Sigmoid colon (tissue), 7 donors: ENCODE results near the gene GPSM3. TPM values are rescaled to one million over a fixed set of nuclear protein-coding genes. Genes with fewer than 3 reads are reported as not detected.
"Not testable (repeated sequence)": the region's sequence is repeated elsewhere in the genome, so short reads cannot be mapped to it uniquely, and the experiment has no call there.

Experiments used
- DNase-seq: peaks from one replicate; pipeline ENCODE4 v3.0.0-alpha.2; 2019
- H3K27ac ChIP-seq, 4 donors: fragments of 200-600 bp; sonication (generic); one replicate each; pipeline ENCODE4 v1.5.1; 2016 to 2019; ENCODE audit warnings: mild to moderate bottlenecking in 1 of 4
- H3K27me3 ChIP-seq, 3 donors: fragments of 200-600 bp; sonication (generic); one replicate each; pipeline ENCODE4 v1.5.1; 2019; ENCODE audit warnings: mild to moderate bottlenecking in 1 of 3
- H3K36me3 ChIP-seq, 4 donors: fragments of 200-600 bp; sonication (generic); one replicate each; pipeline ENCODE4 v1.5.1; 2016 to 2019
- H3K4me1 ChIP-seq, 4 donors: fragments of 200-600 bp; sonication (generic); one replicate each; pipeline ENCODE4 v1.5.1; 2017 to 2019
- H3K4me3 ChIP-seq, 4 donors: fragments of 200-600 bp; sonication (generic); one replicate each; pipeline ENCODE4 v1.5.1; 2017 to 2019; ENCODE audit warnings: mild to moderate bottlenecking in 2 of 4, moderate library complexity in 1 of 4
- H3K9me3 ChIP-seq, 4 donors: fragments of 200-600 bp in 3 of 4; sonication (generic) in 3 of 4; one replicate each; pipeline versions ENCODE4 v1.5.1 to v1.6.1; 2013 to 2019
- CTCF ChIP-seq, 4 experiments: fragments of 450-650 bp in 3 of 4; fragments of 200-600 bp in 1 of 4; IDR thresholded peaks; one replicate each; pipeline ENCODE4 v1.5.1; 2016 to 2019; ENCODE audit warnings: antibody characterized with exemption in 4 of 4, mild to moderate bottlenecking in 3 of 4, moderate library complexity in 2 of 4
- EP300 ChIP-seq, 4 donors: sonication (generic); formaldehyde crosslinking; IDR thresholded peaks; one replicate each; pipeline ENCODE4 v1.6.1; 2017; ENCODE audit warnings: antibody characterized with exemption in 4 of 4
- POLR2A ChIP-seq, 2 donors: fragments of 450-650 bp; IDR thresholded peaks; one replicate each; pipeline ENCODE4 v1.6.1; 2016; ENCODE audit warnings: antibody characterized with exemption in 2 of 2, mild to moderate bottlenecking in 2 of 2, moderate library complexity in 2 of 2
- POLR2AphosphoS5 ChIP-seq, 4 donors: sonication (generic); formaldehyde crosslinking; IDR thresholded peaks; one replicate each; pipeline ENCODE4 v1.6.1; 2017; ENCODE audit warnings: antibody characterized with exemption in 4 of 4
- WGBS, 2 donors: extraction: QIAGEN DNeasy Blood & Tissue Kit; methylation state at CpG; one replicate each; pipeline ENCODE4 v1.1.7; 2013; 5-methylcytosine and 5-hydroxymethylcytosine counted together
- intact Hi-C: fragments of 100-400 bp; cut with DNase I; formaldehyde crosslinking; loops from one replicate; pipeline ENCODE4 v1.15.1; 2023
- polyA plus RNA-seq, 3 donors: library from polyadenylated mRNA; stranded (reverse); fragments of 200-250 nt; gene quantifications; one replicate each; pipeline ENCODE4 v1.2.3, GENCODE V29; 2013
- total RNA-seq, 4 donors: library from RNA; depleted of rRNA; stranded (reverse); fragments of >200 nt; gene quantifications; one replicate each; pipeline ENCODE4 v1.1.0, GENCODE V29; 2016
- donor health status: healthy with polysubstance abuse.
- donor health status: Bipolar disorder and iron deficiency.
- donor health status: healthy.

GPSM3 gene
- total and polyA plus RNA-seq, 7 donors = 5.0 to 56.2 (median 13.3) TPM

DNA sequence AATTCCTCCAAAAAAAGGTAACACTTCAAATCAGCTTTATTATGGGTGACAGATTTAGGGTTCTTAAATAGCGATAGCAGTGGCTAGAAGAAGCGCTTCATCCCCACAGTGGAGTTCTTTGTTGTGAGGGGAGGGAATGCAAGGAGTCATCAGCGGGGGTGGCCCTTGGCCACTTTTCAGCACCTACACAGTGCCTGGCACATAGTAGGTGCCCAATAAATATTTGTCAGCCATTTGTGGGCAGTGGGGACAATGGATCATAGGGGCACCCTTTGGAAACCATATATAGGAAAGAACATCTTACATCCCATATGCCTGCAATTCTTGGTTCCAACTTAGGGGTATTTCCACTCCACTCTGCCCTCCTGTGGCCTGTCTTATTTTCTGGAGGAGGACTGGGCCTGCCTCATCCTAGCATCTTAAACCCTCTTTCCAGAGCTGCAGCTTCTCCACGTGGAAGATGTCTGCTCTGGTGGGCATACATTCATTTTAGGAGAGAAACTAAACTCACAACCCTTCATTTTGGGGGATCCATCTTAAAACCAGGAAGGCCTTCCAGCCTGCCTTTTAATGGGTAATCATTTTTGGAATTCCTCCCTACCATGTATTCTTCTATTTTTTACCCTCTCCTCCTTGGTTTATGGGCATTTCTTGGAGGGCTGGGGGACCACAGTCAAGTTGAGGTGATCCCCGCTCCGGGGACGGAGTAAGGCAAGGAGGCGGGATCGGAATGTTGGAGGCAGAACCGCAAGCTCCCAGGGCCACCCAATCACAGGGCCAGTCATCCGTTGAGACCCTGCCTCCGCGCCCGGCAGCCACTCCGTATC lies 2.6 kb upstream of the GPSM3 start:
- TF ChIP-seq EP300 (IDR thresholded peaks at IDR 0.05) = no peak
- peak; percentile 92 to 95 for TF ChIP-seq POLR2A (IDR thresholded peaks at IDR 0.05)
- peak; percentile 48 to 80 (median 64) for TF ChIP-seq CTCF (IDR thresholded peaks at IDR 0.05)
- TF ChIP-seq POLR2AphosphoS5 (IDR thresholded peaks at IDR 0.05) = peak; percentile 96 to 99 (median 96)
- no peaks in the 10 kb centered on the region for H3K9me3 ChIP-seq
- H3K27me3 ChIP-seq = no peaks in the 10 kb centered on the region
- no peaks in the 10 kb centered on the region for H3K36me3 ChIP-seq
- H3K4me3 ChIP-seq = peak overlapping the region in 3 of 4 donors; percentile 30 to 91 (median 43)
- 16 to 17% methylated on average over 15 of the region's 15 CpGs for WGBS, 2 donors
- peak overlapping the region; percentile 93 to 100 (median 100) for H3K27ac ChIP-seq
- intact Hi-C loops = loop anchor here (1.0 to 10.0 kb wide), 7 partner anchors 43 to 1220 kb away; partner anchors contain the start of genes BAG6, BRD2, CUTA and DXO
- DNase-seq = no peak
- H3K4me1 ChIP-seq = peaks cover 0 to 38% (median 35%) of the 10 kb centered on the region in 4 donors

DNA sequence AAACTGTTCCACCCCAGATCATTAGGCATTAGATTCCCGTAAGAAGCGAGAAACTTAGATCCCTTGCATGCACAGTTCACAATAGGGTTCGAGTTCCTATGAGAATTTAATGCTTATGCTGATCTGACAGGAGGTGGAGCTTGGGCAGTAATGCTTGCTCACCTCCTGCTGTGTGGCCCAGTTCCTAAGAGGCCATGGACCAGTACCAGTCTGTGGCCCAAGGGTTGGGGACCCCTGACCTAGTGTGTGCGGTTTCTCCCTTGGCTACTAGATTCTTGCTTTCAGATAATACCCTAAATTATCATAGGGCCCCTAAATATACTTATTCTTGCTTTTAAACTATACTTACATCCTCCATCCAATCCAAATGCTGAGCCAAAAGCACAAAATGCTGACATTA lies 1.9 kb upstream of the GPSM3 start:
- Histone ChIP-seq H3K4me1 (peaks cover 0 to 38% (median 35%) of the 10 kb centered on the region in 4 donors), H3K27ac (peak overlapping the region; percentile 93 to 100 (median 100)), H3K27me3 (no peaks in the 10 kb centered on the region), H3K9me3 (no peaks in the 10 kb centered on the region), H3K4me3 (no peak overlapping the region), H3K36me3 (no peaks in the 10 kb centered on the region)
- no peak for TF ChIP-seq CTCF (IDR thresholded peaks at IDR 0.05)
- TF ChIP-seq POLR2AphosphoS5 (IDR thresholded peaks at IDR 0.05) = no peak
- TF ChIP-seq POLR2A (IDR thresholded peaks at IDR 0.05) = no peak
- no peak for TF ChIP-seq EP300 (IDR thresholded peaks at IDR 0.05)
- 97 to 98% methylated on average over 4 of the region's 4 CpGs for WGBS, 2 donors
- no peak for DNase-seq
- intact Hi-C loops = loop anchor here (10.0 kb wide), 3 partner anchors 220 to 1220 kb away; partner anchors contain the start of genes CUTA, DXO, HSD17B8 and PHF1

- H3K4me3 ChIP-seq = peak overlapping the region in 1 of 4 donors; percentile 92
- H3K36me3 ChIP-seq, H3K9me3 ChIP-seq, DNase-seq, H3K27me3 ChIP-seq: not testable (repeated sequence)
- H3K4me1 ChIP-seq = peaks cover 0 to 48% (median 46%) of the 10 kb centered on the region in 4 donors
- WGBS, 2 donors = 69 to 85% methylated on average over 13 of the region's 13 CpGs
- H3K27ac ChIP-seq = peak overlapping the region; percentile 93 to 100 (median 96)
- intact Hi-C loops = loop anchor here (10.0 kb wide), 3 partner anchors 218 to 1222 kb away; partner anchors contain the start of genes CUTA, DXO, HSD17B8 and PHF1
These were observed 653 bp upstream of the GPSM3 start for GRCh38 chr6:32193096-32193495.

- DNase-seq = no peak
- Histone ChIP-seq H3K36me3 (peaks cover 0 to 12% (median 6%) of the 10 kb centered on the region in 4 donors), H3K4me3 (peak overlapping the region in 3 of 4 donors; percentile 22 to 98 (median 92)), H3K27me3 (no peaks in the 10 kb centered on the region), H3K9me3 (no peaks in the 10 kb centered on the region), H3K27ac (peak overlapping the region; percentile 93 to 100 (median 96)), H3K4me1 (peaks cover 0 to 55% (median 52%) of the 10 kb centered on the region in 4 donors)
- intact Hi-C loops = loop anchor here (10.0 kb wide), 3 partner anchors 217 to 1223 kb away; partner anchors contain the start of genes CUTA, DXO, HSD17B8 and PHF1
- TF ChIP-seq POLR2A (IDR thresholded peaks at IDR 0.05) (no peak), CTCF (IDR thresholded peaks at IDR 0.05) (no peak), POLR2AphosphoS5 (IDR thresholded peaks at IDR 0.05) (no peak), EP300 (IDR thresholded peaks at IDR 0.05) (no peak)
- 52 to 72% methylated on average over 15 of the region's 15 CpGs for WGBS, 2 donors
These were observed 491 bp downstream of the GPSM3 start for GRCh38 chr6:32191696-32192607.
